GM21576 (cell line): Measurements from ENCODE around the gene BACE2.
"Not testable (repeated sequence)": the region's sequence is repeated elsewhere in the genome, so short reads cannot be mapped to it uniquely, and the experiment has no call there.

Source experiments
- ATAC-seq: cut with Tn5 transposase; IDR thresholded peaks from one replicate; pipeline ENCODE4 v1.9.1; 2021; ENCODE audit warnings: mild to moderate bottlenecking, moderate library complexity; ENCODE audit not compliant: unreplicated experiment

The BACE2 gene

DNA sequence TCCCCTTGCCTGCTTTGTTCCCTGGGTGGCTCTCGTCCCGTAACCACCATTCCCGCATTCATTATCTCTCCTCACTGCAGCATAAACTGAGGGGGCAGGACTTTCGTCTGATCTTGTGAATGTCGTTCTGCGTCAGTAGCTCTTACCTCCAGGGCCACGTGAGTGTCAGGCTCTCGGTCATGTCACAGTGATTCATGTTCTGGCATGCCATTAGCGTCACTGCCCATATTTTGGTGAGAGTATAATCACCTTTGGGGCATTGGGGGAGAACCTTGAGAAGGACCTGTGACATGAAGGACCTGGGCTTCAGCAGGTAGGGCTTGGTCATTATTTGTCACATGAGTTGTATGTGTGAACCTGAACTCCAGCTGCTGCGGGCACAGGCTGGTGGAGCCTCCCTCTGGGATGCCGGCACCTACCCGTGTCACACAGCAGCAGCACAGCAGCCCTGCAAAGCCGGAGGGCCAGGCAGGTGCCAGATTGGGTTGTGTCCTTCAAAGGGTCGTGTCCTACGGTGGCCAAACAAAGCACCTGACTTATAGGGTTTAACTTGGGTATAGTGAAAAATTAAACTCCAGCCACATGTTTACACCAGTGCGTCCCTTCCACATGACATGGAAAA is 68.5 kb downstream of the BACE2 start:
- no peak for ATAC-seq

DNA sequence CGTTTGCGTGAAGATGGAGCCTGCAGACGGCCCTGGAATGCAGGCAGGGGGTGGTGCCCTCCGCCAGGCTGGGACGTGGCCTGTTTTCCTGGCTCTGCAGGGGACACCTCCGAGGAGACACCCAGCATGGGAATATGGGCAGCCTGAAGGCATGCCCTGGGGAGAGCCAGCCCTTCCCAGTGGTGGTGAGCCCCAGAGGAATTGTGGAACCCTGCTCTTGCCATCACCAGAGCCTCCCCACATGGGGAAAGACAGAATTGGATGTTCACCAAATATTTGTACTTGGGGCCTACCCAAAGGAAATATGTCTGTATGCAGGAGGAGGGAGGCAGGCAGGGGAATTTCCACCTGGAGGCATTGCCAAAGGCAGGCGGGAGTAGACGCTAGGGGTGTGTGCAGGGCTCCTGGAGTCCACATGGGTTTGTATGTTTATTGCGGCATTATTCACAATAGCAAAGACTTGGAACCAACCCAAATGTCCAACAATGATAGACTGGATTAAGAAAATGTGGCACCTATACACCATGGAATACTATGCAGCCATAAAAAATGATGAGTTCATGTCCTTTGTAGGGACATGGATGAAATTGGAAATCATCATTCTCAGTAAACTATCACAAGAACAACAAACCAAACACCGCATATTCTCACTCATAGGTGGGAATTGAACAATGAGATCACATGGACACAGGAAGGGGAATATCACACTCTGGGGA is 70.3 kb downstream of the BACE2 start:
- not testable (repeated sequence) for ATAC-seq

DNA sequence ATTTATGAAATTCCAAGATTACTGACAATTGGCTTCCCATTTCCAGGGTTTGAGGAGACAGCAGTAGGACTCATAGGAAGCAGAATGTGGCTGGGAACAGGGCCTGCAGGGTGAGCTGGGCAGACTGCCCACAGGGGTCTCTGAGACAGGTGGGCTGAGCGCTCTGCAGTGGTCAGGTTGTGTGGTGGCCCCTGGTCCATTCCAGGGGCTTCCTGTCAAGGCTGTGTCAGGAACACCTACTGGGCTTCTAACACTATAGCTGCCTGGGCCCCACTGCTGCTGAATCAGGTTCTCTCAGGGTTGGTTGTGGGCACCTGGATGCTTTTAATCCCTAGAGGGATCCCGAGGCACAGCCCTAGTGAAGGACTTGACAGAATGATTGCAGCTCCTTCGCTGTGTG is 72.1 kb downstream of the BACE2 start:
- ATAC-seq, result no peak

DNA sequence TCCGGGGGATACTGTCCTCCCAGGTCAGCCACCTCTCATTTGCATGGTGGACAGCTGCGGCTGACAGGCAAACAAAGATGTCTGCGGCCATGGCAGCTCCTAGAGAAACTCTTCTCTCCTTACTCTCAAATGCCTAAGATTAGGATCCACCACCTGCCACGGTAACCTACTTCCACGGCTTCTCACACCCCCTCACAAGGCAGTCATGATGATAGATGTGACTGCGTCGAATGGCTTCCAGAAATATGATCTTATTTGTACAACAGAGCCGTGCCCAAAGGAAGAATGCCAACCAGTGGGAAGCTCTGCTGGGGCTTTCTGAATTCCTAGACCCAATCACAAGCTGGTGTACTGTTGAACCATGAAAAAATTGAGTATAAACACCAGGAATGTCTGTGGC is 73.4 kb downstream of the BACE2 start:
- no peak for ATAC-seq

DNA sequence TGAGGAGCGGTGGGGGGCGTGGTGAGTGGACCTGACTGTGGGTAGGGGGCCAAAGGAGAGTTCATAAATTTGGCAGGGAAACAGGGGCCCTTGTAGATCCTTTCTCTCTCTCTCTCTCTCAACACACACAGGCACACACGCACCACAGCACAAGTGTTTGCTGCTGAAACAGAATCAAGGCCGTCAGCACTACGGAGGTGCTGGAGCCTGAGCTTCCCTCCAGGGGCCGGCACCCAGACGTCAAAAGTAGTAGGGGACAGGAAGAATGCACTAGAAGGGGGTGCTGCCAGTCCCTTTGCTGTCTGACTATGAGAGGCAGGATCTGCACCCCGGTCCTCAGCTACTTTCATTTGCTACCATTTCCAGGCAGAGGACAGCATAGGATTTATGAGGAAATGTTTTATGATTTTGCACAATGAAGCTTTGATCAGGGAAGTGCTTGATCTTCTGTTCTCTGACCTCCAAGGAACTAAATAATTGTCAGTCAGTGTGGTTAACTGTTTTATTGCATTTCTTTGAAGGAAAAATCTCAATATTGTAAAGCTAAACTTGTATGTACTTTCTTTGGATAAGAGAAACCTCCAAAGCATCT is 74.4 kb downstream of the BACE2 start:
- ATAC-seq, result no peak

DNA sequence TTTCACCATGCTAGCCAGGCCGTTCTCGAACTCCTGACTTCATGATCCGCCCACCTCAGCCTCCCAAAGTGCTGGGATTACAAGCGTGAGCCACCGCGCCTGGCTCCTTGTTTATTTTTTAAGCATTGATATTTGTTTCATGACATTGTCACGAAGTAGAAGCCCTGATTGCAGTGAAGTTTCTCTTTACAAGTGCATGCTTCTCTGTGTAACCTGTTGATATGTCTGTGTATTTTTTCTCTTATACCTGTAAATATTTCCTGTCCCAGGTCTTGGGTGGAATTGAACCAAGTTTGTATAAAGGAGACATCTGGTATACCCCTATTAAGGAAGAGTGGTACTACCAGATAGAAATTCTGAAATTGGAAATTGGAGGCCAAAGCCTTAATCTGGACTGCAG is 75.1 kb downstream of the BACE2 start:
- no peak for ATAC-seq

DNA sequence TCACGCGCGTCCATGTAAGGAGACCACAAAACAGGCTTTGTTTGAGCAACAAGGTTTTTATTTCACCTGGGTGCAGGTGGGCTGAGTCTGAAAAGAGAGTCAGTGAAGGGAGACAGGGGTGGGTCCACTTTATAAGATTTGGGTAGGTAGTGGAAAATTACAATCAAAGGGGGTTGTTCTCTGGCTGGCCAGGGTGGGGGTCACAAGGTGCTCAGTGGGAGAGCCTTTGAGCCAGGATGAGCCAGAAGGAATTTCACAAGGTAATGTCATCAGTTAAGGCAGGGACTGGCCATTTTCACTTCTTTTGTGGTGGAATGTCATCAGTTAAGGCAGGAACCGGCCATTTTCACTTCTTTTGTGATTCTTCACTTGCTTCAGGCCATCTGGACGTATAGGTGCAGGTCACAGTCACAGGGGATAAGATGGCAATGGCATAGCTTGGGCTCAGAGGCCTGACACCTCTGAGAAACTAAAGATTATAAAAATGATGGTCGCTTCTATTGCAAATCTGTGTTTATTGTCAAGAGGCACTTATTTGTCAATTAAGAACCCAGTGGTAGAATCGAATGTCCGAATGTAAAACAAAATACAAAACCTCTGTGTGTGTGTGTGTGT is 76.4 kb downstream of the BACE2 start:
- ATAC-seq, result not testable (repeated sequence)

DNA sequence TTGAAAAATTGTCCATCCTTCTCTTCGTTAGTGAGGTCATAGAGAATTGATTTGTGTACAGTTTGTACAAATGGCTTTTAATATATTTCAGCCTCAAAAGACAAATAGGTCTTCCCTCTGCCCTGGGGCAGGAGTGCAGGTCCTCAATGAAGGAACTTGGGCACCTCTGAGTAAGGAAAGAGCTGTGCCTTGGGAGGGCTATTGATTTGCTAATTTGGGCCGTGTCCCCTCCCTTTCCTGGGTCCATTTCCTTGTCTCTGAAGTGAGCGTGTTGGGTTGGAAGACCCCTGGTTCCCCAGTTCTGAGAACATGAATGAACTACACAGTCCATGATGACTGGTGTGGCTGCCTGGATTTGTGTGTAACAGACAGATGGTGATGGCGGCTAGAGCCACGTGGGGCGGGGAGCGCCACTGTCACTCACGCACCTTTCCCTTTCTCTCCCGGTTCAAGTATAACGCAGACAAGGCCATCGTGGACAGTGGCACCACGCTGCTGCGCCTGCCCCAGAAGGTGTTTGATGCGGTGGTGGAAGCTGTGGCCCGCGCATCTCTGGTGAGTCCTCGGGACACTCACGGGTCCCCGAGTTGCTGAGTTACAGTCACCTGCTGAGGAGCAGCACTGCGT is 77.7 kb downstream of the BACE2 start:
- ATAC-seq, result no peak

DNA sequence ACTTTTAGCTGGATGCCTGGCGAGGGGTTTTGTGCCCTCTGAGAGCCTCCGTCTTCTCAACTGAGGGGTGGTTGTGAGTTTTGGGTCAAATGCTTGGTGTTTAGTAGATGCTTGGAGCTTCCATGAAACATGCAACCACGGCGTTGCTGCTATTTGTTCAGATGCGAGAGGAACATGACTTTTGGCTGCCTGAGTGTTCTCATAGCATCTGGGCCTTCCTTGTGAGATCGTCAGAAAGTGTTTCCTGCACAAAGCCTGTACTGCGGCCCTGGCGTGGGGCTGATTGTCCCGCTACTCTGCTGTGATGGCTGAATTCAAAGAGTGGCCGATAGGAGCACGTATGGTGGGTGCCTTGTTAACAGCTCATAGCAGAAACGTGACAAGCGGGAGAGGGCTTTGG is 78.8 kb downstream of the BACE2 start:
- ATAC-seq, result no peak

DNA sequence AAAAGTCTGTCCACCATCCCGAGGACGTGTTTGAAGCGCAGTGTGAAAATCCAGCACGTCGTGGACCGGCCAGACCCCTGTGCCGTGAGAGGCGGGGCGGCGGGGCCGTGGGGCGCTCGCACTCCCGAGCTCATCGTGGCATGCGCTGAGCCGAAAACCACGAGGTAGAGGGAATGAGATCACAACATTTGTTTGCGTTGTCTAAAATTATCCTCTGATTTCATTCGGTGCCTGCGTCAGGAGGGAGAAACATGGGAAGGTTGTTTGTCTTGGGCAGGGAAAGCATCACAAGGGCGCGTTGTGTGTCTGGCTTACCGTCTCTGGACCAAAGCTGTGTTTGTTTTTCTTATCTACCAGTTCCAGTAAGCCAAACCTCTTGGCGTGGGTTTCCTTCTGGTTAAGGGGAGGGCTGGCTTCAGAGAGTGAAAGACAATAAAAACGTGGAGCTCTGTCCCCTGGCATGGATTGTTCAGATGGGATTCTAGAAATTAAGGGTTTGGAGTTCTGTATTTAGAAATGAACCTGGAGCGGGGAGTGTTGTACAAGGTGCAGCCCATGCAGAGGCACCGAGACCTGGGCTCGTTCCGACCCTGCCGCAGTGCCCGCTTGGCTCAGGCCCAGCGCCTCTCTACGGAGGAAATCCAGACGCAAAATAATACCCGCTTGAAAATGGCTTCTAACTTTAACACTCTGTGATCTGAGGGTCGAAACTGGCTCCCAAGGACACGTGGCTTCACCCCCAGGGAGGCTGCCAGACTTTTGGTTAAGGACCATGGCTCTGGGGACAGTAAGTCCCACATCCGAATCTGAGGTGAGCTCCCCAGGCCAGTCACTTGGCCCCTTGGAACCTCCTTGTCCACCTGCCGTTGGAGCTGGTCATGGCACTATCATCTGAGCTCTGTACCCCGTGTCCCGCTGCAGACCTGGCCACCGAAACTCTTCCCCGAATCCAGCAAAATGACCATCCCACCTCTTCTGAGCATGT is 79.9 kb downstream of the BACE2 start:
- ATAC-seq, result no peak

DNA sequence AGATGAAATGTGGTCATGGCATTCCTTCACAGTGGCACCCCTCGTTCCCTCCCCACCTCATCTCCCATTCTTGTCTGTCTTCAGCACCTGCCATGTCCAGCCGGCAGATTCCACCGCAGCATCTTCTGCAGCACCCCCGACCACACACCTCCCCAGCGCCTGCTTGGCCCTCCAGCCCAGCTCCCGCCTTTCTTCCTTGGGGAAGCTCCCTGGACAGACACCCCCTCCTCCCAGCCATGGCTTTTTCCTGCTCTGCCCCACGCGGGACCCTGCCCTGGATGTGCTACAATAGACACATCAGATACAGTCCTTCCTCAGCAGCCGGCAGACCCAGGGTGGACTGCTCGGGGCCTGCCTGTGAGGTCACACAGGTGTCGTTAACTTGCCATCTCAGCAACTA is 81.5 kb downstream of the BACE2 start:
- no peak for ATAC-seq

DNA sequence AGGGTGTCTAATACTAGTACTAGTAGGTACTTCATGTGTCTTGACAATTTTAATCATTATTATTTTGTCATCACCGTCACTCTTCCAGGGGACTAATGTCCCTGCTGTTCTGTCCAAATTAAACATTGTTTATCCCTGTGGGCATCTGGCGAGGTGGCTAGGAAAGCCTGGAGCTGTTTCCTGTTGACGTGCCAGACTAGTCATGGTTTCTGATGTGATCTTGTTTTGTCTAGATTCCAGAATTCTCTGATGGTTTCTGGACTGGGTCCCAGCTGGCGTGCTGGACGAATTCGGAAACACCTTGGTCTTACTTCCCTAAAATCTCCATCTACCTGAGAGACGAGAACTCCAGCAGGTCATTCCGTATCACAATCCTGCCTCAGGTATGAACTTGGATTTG is 82.6 kb downstream of the BACE2 start:
- no peak for ATAC-seq

DNA sequence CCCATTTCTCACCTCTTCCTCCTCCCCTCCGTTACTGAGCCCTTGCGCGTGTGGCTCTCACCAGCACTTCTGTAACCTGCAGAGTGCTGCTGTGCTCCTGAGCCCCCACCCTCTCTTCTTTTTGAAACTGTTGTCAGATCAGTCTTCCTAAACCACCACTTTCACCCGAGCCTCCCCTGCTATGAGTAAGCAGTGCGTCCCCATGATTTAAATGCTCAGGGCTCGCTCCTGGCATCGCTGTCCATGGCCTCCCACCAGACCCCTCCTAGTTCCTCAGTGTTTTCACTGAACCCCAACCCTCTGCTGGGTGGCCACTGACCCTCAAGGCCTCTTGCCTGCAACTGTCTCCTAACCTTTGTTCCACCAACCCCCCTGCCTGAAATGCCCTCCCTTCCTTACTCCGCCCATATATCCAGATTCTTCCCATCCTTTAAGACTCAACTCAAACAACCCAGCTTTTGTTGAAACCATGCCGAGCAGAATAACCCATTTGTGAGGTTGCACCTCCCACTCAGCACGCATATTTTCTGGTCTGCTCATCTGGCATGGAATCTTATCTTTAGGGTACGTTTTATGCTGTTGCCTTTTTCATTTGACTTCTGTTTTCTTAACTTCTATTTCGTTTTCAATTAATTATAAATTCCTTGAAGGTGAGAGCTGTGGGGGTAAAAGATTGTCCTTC is 84.1 kb downstream of the BACE2 start:
- ATAC-seq, result no peak

DNA sequence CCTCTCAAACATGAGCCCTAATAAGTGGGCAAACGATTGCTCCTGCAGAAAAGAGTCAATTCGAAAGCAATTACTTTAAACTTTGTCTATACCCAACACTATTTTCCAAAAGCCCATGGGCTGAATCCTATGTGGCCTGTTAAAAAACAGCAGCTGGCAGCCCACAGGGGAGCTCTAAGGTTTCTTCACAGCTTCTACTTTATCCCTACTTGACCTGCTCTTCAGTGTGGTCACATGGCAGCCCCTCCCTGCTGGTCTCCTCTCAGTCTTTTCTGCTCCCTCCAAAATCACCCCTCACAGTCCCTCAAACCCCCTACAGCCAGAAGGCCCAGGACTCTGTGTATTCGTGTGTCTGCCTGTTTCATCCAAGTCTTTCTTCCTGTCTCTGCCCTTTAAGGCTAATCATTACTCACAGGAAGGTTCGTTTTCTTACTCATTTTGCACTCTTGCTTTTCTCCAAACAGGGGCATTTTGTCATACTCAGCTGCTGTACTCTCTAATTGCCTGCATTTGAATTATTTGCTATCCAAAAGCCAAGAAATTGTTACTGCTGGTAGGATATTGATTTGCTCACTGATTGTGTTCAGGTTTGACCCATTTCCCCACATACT is 86.2 kb downstream of the BACE2 start:
- no peak for ATAC-seq

DNA sequence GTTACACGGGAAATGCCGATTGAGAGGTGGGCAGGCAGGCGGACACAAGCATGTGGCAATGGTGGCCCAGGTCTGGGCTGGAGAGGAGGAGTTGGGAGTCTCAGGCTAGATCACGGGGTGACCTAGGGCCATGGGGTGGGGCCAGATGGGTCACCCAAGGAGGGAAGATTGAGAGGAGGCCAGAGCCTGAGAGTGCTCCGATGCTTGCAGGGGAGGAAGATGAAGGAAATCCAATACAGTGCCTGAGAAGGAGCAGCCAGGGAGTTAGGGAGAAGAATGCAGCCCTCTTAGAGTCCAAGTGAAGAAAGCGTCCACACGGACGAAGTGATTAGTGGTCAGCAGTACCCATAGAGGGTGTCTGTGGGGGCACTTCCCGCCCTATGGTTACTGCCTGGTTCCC is 87.2 kb downstream of the BACE2 start:
- no peak for ATAC-seq

DNA sequence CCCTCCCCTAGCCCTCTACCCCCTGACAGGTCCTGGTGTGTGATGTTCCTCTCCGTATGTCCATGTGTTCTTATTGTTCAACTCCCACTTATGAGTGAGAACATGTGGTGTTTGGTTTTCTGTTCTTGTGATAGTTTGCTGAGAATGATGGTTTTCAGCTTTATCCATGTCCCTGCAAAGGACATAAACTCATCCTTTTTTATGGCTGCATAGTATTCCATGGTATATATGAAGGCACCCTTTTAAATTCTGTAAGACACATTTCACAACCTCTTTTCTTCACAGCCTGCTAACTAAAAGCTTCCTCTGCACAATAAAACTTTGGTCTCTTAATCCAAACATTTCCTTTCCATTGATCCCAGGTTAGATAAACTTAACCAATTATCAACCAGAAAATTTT is 88.3 kb downstream of the BACE2 start:
- ATAC-seq, result not testable (repeated sequence)

DNA sequence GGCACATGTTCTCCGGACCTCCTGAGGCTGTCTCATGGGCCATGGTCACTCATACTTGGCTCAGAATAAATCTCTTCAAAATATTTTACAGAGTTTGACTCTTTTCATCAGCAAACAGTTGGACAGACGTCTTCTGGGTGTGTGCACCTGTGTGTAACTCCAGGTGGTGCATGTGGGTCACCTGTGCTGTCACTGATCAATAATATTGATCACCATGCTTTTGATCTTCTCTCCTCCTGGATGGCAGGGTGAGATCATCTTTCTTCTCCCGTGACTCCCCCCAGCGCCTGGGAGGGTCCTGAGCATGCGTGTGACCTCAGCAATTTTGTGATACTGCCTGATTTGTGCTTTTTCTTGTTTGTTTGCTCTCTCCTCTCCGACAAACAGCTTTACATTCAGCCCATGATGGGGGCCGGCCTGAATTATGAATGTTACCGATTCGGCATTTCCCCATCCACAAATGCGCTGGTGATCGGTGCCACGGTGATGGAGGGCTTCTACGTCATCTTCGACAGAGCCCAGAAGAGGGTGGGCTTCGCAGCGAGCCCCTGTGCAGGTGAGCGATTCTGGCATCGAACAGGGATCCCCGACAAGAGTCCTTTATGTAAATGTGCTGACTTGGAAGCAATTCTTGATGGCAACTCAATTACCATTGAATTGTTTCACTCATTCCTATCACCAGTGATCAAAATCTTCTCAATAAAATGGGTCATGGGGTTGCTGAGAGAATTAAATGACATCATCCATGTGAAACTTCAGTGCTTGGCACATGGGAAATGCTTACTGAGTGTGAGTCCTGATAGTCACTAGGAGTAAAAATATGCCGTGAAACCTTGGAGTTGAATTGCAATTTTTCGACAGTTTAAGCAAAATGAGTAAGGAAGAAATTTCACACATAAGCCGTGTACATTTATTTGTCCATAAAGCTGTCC is 89.1 kb downstream of the BACE2 start:
- ATAC-seq, result no peak

DNA sequence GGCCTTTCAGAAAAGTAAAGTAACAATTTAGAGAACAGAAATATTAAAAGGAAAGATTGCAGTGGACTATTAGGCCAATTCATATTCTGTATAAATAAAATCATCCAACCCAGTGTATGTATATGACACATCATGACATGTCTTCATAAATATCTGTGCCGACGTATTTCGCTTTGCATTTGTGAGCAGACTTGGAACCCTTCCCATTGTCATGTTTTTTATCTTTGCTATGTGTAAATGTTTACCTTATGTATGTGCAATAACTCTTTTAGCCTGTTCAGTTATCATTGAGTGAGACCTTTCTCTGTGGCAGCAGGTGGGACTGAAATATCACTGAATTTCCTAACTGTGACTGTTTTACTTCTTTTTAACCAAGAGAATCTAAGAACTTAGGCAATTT is 90.7 kb downstream of the BACE2 start:
- no peak for ATAC-seq
